Smooth muscle cell (in vitro differentiated cells): ENCODE data around the gene PRKN. TPM values are rescaled to one million over a fixed set of nuclear protein-coding genes. Genes with fewer than 3 reads are reported as not detected.

Source experiments
- DNase-seq: peaks from one replicate; lab custom pipeline; 2025; ENCODE audit not compliant: unreplicated experiment; lab: John Stamatoyannopoulos, UW
- H2AFZ ChIP-seq: fragments of 200-600 bp; sonication (generic); 2 replicates; pipeline ENCODE4 v1.6.0; 2016; ENCODE audit warnings: antibody characterized with exemption, low read depth, mild to moderate bottlenecking
- H3F3A ChIP-seq: fragments of 200-600 bp; sonication (generic); 2 replicates; pipeline ENCODE4 v1.6.0; 2017; ENCODE audit warnings: antibody characterized with exemption, low read depth
- H3K27ac ChIP-seq: fragments of 200-600 bp; sonication (generic); 2 replicates; pipeline ENCODE4 v1.5.1; 2016; ENCODE audit warnings: low read depth, mild to moderate bottlenecking
- H3K27me3 ChIP-seq: fragments of 200-600 bp; sonication (generic); 2 replicates; pipeline ENCODE4 v1.6.1; 2016; ENCODE audit warnings: low read depth, mild to moderate bottlenecking
- H3K36me3 ChIP-seq: fragments of 200-600 bp; sonication (generic); 2 replicates; pipeline ENCODE4 v1.5.1; 2016; ENCODE audit warnings: low read depth
- H3K4me1 ChIP-seq: fragments of 200-600 bp; sonication (generic); 2 replicates; pipeline ENCODE4 v1.5.1; 2016; ENCODE audit warnings: low read depth
- H3K4me2 ChIP-seq: fragments of 200-600 bp; sonication (generic); 2 replicates; pipeline ENCODE4 v1.6.0; 2016; ENCODE audit warnings: mild to moderate bottlenecking
- H3K4me3 ChIP-seq: fragments of 200-600 bp; sonication (generic); 2 replicates; pipeline ENCODE4 v1.5.1; 2016; ENCODE audit warnings: mild to moderate bottlenecking
- H3K79me2 ChIP-seq: fragments of 200-600 bp; sonication (generic); 2 replicates; pipeline ENCODE4 v1.6.0; 2016; ENCODE audit warnings: low read depth, mild to moderate bottlenecking
- H3K9ac ChIP-seq: fragments of 200-600 bp; sonication (generic); 2 replicates; pipeline ENCODE4 v1.6.0; 2016; ENCODE audit warnings: low read depth
- H3K9me3 ChIP-seq: fragments of 200-600 bp; sonication (generic); replicated peaks from 2 replicates; pipeline ENCODE4 v1.5.1; 2016; ENCODE audit warnings: low read depth
- H4K20me1 ChIP-seq: fragments of 200-600 bp; sonication (generic); 2 replicates; pipeline ENCODE4 v1.6.0; 2016; ENCODE audit warnings: low read depth
- whole genome bisulfite sequencing: methylation state at CpG from one replicate; pipeline ENCODE4 v1.1.7; 2016; ENCODE audit warnings: low lambda C conversion rate; 5-methylcytosine and 5-hydroxymethylcytosine counted together
- polyA plus RNA-seq: library from polyadenylated mRNA; unstranded; fragments of >200 nt; fragmentation: Nextera tagmentation; extraction: Ambion mirVana; gene quantifications from 2 replicates; pipeline ENCODE4 v1.2.1, GENCODE V29; 2016
- total RNA-seq: library from RNA; depleted of rRNA; stranded (reverse); fragments of >200 nt; gene quantifications from 2 replicates; pipeline ENCODE4 v1.2.3, GENCODE V29; 2014
- TF ChIP-seq, protein P1 (sequence below): fragments of 200-600 bp; sonication (generic); IDR thresholded peaks from 2 replicates; pipeline ENCODE4 v1.5.1; 2017; ENCODE audit warnings: borderline replicate concordance, mild to moderate bottlenecking, antibody characterized with exemption; ENCODE audit not compliant: insufficient read depth, poor library complexity, severe bottlenecking

The PRKN gene
- total and polyA plus RNA-seq, 2 experiments from 2014 or later = 0.81 to 5.1 TPM

DNA sequence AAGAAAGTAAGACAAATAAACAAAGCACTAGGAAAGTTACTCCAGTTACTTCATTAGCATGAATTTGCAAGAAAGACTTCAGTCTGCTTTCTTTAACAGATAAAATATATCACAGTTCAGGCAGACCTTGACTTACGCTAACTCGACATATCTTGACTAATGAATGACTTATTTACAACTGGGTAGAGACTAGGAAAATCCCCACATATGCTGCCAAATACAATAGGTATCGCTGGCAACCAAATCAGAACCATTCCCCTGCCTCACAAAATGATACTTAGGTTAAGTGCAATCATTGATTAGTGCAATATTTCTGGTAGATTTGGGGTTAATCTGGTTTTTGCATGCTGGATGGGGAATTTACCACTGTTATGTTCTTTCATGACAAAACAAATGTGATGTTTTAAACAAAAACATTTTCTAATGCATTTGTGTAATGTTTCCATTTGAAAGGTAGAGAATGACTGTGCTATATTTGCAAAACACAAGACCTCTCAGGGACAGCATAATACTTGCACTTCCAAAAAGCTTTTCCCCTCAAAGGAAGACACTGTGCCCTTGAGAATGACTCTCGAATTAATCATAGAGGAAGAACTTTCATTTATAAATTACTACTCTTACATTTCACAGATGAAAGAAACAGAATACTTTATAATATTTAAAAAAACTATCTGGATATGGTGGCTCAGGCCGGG lies 101.6 kb downstream of the PRKN start:
- H4K20me1 ChIP-seq = no peaks in the 10 kb centered on the region
- no peaks in the 10 kb centered on the region for H3K36me3 ChIP-seq
- H3K4me3 ChIP-seq = no peak overlapping the region
- no peaks in the 10 kb centered on the region for H3K4me1 ChIP-seq
- no peak for DNase-seq
- no peaks in the 10 kb centered on the region for H3K79me2 ChIP-seq
- 74% methylated on average over 5 of the region's 5 CpGs for WGBS
- no peaks in the 10 kb centered on the region for H3K9me3 ChIP-seq
- no peaks in the 10 kb centered on the region for H3F3A ChIP-seq
- H3K9ac ChIP-seq = no peak overlapping the region
- no peak overlapping the region for H3K4me2 ChIP-seq
- H3K27me3 ChIP-seq = no peaks in the 10 kb centered on the region
- H3K27ac ChIP-seq = no peak overlapping the region
- H2AFZ ChIP-seq = no peak overlapping the region
- TF ChIP-seq, protein P1, sequence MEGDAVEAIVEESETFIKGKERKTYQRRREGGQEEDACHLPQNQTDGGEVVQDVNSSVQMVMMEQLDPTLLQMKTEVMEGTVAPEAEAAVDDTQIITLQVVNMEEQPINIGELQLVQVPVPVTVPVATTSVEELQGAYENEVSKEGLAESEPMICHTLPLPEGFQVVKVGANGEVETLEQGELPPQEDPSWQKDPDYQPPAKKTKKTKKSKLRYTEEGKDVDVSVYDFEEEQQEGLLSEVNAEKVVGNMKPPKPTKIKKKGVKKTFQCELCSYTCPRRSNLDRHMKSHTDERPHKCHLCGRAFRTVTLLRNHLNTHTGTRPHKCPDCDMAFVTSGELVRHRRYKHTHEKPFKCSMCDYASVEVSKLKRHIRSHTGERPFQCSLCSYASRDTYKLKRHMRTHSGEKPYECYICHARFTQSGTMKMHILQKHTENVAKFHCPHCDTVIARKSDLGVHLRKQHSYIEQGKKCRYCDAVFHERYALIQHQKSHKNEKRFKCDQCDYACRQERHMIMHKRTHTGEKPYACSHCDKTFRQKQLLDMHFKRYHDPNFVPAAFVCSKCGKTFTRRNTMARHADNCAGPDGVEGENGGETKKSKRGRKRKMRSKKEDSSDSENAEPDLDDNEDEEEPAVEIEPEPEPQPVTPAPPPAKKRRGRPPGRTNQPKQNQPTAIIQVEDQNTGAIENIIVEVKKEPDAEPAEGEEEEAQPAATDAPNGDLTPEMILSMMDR = no peak

DNA sequence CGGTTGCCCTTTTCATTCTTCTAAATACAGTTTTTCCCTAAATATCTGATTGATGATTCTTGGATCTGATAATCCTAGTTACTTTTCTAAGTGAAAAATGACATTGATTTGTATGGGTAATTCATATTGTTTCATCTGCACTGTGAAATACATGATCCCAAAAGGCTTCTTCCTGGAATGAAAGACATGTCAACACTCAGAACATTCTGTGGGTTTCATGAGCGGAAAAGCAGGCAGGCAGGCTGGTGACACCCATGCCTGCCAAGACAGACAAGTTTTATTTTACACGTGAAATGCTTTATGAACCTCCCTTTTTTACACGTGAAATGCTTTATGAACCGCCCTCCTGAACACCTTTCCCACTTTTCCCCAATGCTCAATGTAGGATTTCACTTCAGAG lies 105.0 kb downstream of the PRKN start:
- Histone ChIP-seq H3K9me3 (no peaks in the 10 kb centered on the region), H3K27ac (no peak overlapping the region), H3K36me3 (no peaks in the 10 kb centered on the region), H3K79me2 (no peaks in the 10 kb centered on the region), H2AFZ (no peak overlapping the region), H3F3A (no peaks in the 10 kb centered on the region), H3K4me1 (no peaks in the 10 kb centered on the region), H3K9ac (no peak overlapping the region), H3K27me3 (no peaks in the 10 kb centered on the region), H4K20me1 (no peaks in the 10 kb centered on the region), H3K4me3 (no peak overlapping the region), H3K4me2 (no peak overlapping the region)
- TF ChIP-seq, protein P1 = no peak
- DNase-seq = no peak
- WGBS = 75% methylated on average over 5 of the region's 5 CpGs

DNA sequence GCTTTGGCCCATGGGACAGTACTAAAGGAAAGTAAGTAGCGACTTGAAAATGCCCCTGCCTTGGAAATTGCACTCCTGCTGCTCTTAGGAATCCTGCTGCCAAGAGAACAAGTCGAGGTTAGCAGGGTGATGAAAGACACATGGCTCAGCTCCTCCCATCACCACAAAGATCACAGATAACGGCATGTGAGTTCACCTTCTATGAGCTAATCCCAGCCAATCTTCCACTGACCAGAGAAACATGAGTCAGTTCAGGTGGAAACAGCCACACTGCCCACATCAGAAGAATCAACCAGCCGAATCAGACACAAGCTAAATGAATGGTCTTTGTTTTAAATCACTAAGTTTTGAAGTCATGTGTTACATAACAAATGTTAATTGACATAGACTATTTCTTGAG lies 106.3 kb downstream of the PRKN start:
- Histone ChIP-seq H4K20me1 (no peaks in the 10 kb centered on the region), H3K36me3 (no peaks in the 10 kb centered on the region), H3K9me3 (no peaks in the 10 kb centered on the region), H3K4me1 (no peaks in the 10 kb centered on the region), H3K27me3 (no peaks in the 10 kb centered on the region), H3K4me2 (no peak overlapping the region), H3K4me3 (no peak overlapping the region), H3F3A (no peaks in the 10 kb centered on the region), H3K79me2 (no peaks in the 10 kb centered on the region), H3K27ac (no peak overlapping the region), H2AFZ (no peak overlapping the region), H3K9ac (no peak overlapping the region)
- no peak for DNase-seq
- TF ChIP-seq, protein P1 = no peak
- WGBS = 32% methylated on average over 4 of the region's 4 CpGs

DNA sequence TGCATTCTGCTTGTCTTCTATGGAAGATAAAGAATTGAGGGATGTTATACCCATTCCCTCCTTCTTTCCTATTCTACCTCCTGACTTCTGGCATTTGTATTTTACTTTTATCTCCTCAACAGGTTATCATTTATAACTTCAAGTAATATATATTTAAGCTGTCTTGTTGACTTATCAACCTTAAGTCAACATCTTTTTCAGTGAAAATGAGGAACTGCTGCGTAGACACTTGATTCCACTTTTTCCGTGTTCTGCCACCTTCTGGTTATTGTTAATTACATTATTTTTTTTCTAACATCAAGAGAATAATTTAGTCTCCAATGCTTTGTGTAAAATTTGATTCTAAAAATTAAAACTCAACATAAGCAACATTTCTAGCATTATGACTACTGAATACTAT lies 107.5 kb downstream of the PRKN start:
- H3K27me3 ChIP-seq = no peaks in the 10 kb centered on the region
- H3K9ac ChIP-seq = no peak overlapping the region
- 91% methylated on average over 2 of the region's 2 CpGs for WGBS
- TF ChIP-seq, protein P1 = no peak
- no peak overlapping the region for H3K27ac ChIP-seq
- no peaks in the 10 kb centered on the region for H3K9me3 ChIP-seq
- H3K36me3 ChIP-seq = no peaks in the 10 kb centered on the region
- no peaks in the 10 kb centered on the region for H3K4me1 ChIP-seq
- no peak overlapping the region for H3K4me2 ChIP-seq
- H2AFZ ChIP-seq = no peak overlapping the region
- no peaks in the 10 kb centered on the region for H3F3A ChIP-seq
- no peaks in the 10 kb centered on the region for H3K79me2 ChIP-seq
- no peaks in the 10 kb centered on the region for H4K20me1 ChIP-seq
- DNase-seq = no peak
- H3K4me3 ChIP-seq = no peak overlapping the region
